Measurements from ENCODE around the gene RPRD1B. TPM values are rescaled to one million over a fixed set of nuclear protein-coding genes. Genes with fewer than 3 reads are reported as not detected.

RPRD1B gene
- total RNA-seq, 2 experiments from 2014 or later: 54.8 to 55.7 TPM

- H3K27ac Mint-ChIP-seq: no peak overlapping the region
- H3K4me1 ChIP-seq (ENCODE audit: insufficient read depth, low read length): no peaks in the 10 kb centered on the region
- TF ChIP-seq CTCF (IDR thresholded peaks at IDR 0.05): no peak
- H3K36me3 Mint-ChIP-seq (ENCODE audit: low read depth): no peaks in the 10 kb centered on the region
- no peak for ATAC-seq (ENCODE audit: poor library complexity)
- intact Hi-C loops (cut with DNase I, micrococcal nuclease): no loop called here
- H3K9me3 ChIP-seq (ENCODE audit: control insufficient read depth in 1 of 2, insufficient read depth in 1 of 2, low read length in 2 of 2): no peaks in the 10 kb centered on the region
- no peaks in the 10 kb centered on the region for H3K27me3 ChIP-seq (ENCODE audit: control insufficient read depth in 1 of 2, insufficient read depth in 2 of 2, low read length in 2 of 2)
- no peak overlapping the region for H3K4me3 ChIP-seq (ENCODE audit: low read length)
- H3K9me3 Mint-ChIP-seq: no peaks in the 10 kb centered on the region
- no peak for DNase-seq
- POLR2A ChIA-PET: no interaction called here
- no peaks in the 10 kb centered on the region for H3K27me3 Mint-ChIP-seq
- no peak overlapping the region for H3K4me3 Mint-ChIP-seq
- H3K27ac ChIP-seq (ENCODE audit: low read depth in 1 of 2, low read length in 2 of 2): no peak overlapping the region
- CTCF ChIA-PET: no interaction called here
- H3K36me3 ChIP-seq (ENCODE audit: insufficient read depth, low read length): no peaks in the 10 kb centered on the region
- no peaks in the 10 kb centered on the region for H3K4me1 Mint-ChIP-seq (ENCODE audit: low read depth)
Measured at GRCh38 chr20:38128691-38129090, 95.1 kb downstream of the RPRD1B start.

- intact Hi-C loops (cut with DNase I, micrococcal nuclease): no loop called here
- Mint-ChIP-seq H3K27me3 (no peaks in the 10 kb centered on the region), H3K9me3 (no peaks in the 10 kb centered on the region), H3K4me1 (ENCODE audit: low read depth) (no peaks in the 10 kb centered on the region), H3K27ac (no peak overlapping the region), H3K4me3 (no peak overlapping the region), H3K36me3 (ENCODE audit: low read depth) (no peaks in the 10 kb centered on the region)
- TF ChIP-seq CTCF (IDR thresholded peaks at IDR 0.05): no peak
- H3K4me3 ChIP-seq (ENCODE audit: low read length): no peak overlapping the region
- no peaks in the 10 kb centered on the region for H3K4me1 ChIP-seq (ENCODE audit: insufficient read depth, low read length)
- POLR2A ChIA-PET: no interaction called here
- no peak for ATAC-seq (ENCODE audit: poor library complexity)
- no peaks in the 10 kb centered on the region for H3K9me3 ChIP-seq (ENCODE audit: control insufficient read depth in 1 of 2, insufficient read depth in 1 of 2, low read length in 2 of 2)
- H3K27me3 ChIP-seq (ENCODE audit: control insufficient read depth in 1 of 2, insufficient read depth in 2 of 2, low read length in 2 of 2): no peaks in the 10 kb centered on the region
- no peaks in the 10 kb centered on the region for H3K36me3 ChIP-seq (ENCODE audit: insufficient read depth, low read length)
- CTCF ChIA-PET: no interaction called here
- DNase-seq: no peak
- H3K27ac ChIP-seq (ENCODE audit: low read depth in 1 of 2, low read length in 2 of 2): no peak overlapping the region
Measured at GRCh38 chr20:38129248-38129865, 95.8 kb downstream of the RPRD1B start.

- intact Hi-C loops (cut with DNase I, micrococcal nuclease): no loop called here
- no peak for TF ChIP-seq CTCF (IDR thresholded peaks at IDR 0.05)
- H3K4me1 Mint-ChIP-seq (ENCODE audit: low read depth): no peaks in the 10 kb centered on the region
- no peak overlapping the region for H3K27ac Mint-ChIP-seq
- Histone ChIP-seq H3K4me3 (ENCODE audit: low read length) (no peak overlapping the region), H3K27me3 (ENCODE audit: control insufficient read depth in 1 of 2, insufficient read depth in 2 of 2, low read length in 2 of 2) (no peaks in the 10 kb centered on the region), H3K27ac (ENCODE audit: low read depth in 1 of 2, low read length in 2 of 2) (no peak overlapping the region), H3K9me3 (ENCODE audit: control insufficient read depth in 1 of 2, insufficient read depth in 1 of 2, low read length in 2 of 2) (no peaks in the 10 kb centered on the region), H3K4me1 (ENCODE audit: insufficient read depth, low read length) (no peaks in the 10 kb centered on the region), H3K36me3 (ENCODE audit: insufficient read depth, low read length) (no peaks in the 10 kb centered on the region)
- H3K4me3 Mint-ChIP-seq: no peak overlapping the region
- no peaks in the 10 kb centered on the region for H3K27me3 Mint-ChIP-seq
- ChIA-PET CTCF (no interaction called here), POLR2A (no interaction called here)
- ATAC-seq (ENCODE audit: poor library complexity): no peak
- H3K9me3 Mint-ChIP-seq: no peaks in the 10 kb centered on the region
- no peak for DNase-seq
- H3K36me3 Mint-ChIP-seq (ENCODE audit: low read depth): no peaks in the 10 kb centered on the region
Measured at GRCh38 chr20:38129893-38130609, 96.5 kb downstream of the RPRD1B start.

Data from CD4-positive, alpha-beta T cell (primary cell).